GM21423 (cell line): ENCODE measurements around the gene COBL.

Source experiments
- ATAC-seq: cut with Tn5 transposase; IDR thresholded peaks from one replicate; pipeline ENCODE4 v1.9.1; 2021; ENCODE audit warnings: mild to moderate bottlenecking, moderate library complexity; ENCODE audit not compliant: unreplicated experiment

The COBL gene

DNA sequence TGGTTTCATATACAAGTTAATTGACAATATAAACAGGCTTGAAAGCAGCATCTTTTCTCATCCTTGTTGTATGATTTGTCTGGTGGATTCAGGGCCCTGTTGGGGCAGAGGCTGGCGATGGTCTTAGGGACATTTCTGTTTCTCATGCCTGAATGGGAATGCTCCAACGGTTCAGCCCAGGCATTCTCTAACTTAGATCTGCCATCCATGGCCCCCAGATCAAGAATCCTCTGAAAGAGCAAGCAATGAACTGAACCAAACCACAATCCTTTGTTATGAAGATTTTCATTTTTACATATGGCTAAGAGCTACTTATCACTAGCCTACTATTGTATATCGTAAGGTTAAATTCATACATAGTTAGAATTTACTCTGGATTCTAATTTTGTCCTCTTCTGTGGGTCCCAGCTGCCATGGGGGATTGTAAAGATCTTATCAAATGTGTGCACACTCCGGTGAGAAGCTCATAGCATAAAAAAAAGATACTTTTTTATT lies 163.9 kb downstream of the COBL start:
- no peak for ATAC-seq

DNA sequence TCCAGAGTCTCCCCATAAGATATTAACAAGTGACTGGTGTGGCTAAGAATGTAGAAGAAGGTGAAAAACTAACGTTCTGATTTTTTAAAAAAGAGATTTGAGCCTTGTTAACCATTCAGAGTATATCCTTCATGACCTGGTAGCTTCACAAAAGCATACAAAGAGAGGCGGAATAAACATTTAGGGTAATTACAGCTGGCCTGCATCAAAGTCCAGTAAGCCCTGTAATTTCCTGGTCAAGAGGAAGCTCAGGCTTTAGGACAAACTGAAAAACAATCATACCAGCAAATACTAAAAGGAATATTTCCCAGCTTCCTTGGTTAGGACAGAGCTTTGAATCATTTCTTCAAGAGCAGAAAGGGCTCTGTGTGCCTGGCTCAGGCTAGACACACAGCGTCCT lies 165.2 kb downstream of the COBL start:
- ATAC-seq: no peak

DNA sequence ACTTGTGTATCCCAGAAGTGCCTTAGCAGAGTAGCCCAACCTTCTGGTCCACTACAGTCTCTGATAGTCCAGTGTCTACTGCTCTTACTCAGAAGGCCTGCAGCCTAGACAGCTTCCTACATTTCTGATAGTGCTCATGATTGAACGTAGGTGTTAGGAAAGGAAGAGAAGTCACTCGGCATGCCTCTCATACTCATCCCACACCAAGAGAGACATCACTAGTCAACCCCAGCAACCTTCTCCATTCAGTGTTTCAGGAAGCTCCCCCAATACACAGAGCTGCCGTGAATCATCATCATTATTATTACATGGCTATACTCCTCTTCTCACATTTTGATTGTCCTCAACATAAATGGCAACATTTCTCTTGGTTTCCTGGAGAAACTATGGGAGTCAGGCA lies 166.4 kb downstream of the COBL start:
- no peak for ATAC-seq

DNA sequence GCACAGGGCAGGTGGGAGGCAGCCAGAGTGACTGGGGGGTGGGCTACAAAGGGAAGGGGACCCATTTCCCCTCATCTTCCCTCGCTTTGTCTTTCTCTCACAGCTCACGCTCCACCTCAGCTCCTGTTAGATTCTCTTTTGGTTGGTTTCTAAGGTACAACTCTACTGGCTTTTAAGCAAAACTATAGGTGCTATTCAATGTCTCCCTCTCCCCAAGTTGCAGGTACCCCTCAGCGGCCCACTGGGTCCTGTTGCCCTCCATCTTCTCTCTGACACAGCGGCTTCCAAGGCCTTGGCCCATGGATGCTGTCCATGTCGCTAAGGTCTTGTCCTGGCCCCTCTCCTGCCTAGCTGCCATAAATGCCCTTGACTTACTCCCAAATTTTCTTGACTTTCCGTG lies 168.4 kb downstream of the COBL start:
- no peak for ATAC-seq

DNA sequence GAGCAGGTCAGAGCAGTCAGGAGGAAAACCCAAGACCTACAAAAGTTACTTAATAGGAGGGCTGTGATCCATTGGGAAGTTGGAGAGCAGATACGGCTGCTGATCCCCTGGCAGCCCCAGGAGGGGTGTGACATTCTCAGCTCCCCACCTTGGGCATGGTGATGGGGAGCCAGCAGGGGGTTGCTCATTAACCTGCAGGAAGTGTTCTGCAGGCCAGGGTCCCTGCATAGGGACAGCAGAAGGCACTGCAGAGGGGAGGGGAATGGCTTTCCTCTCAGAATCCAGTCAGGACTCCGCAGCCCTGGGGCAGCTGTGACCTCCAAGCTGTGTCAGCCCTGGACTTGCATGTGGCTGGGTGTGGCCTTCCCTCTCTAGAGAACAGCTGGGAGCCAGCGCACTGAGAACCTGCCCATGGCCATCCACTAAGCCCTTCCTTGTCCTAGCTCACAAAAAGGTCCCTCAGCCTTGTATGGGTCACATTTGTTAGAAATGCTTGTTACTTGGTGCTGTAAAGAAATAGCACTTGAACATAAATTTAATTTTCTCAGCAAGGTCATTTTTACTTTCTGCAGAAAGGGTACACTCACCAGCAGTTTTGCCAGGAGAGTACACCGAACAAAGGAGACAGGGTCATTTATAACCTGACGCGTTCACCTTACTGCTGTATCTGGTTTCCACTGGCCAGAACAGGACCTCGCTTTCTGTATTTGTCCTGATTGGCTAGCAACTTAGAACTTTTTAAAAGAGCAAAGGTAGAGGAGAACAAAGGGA lies 169.6 kb downstream of the COBL start:
- no peak for ATAC-seq

DNA sequence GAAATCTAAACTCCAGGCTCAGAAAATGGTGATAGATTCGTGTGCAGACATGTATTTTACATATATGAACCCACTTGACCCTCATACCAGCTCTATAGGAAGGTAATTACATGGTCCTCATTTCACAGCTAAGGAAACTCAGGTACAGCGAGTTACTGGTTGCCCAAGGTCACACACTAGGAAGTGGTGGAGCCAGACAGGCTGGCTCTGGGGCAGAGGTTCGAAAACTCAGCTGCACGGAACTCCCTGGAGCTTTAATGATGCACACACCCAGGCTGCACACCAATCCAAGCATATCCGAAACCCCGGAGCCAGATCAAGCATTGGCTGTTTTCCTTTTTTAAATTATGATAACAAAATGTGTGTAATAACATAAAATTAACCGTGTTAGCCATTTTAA lies 172.4 kb downstream of the COBL start:
- no peak for ATAC-seq

DNA sequence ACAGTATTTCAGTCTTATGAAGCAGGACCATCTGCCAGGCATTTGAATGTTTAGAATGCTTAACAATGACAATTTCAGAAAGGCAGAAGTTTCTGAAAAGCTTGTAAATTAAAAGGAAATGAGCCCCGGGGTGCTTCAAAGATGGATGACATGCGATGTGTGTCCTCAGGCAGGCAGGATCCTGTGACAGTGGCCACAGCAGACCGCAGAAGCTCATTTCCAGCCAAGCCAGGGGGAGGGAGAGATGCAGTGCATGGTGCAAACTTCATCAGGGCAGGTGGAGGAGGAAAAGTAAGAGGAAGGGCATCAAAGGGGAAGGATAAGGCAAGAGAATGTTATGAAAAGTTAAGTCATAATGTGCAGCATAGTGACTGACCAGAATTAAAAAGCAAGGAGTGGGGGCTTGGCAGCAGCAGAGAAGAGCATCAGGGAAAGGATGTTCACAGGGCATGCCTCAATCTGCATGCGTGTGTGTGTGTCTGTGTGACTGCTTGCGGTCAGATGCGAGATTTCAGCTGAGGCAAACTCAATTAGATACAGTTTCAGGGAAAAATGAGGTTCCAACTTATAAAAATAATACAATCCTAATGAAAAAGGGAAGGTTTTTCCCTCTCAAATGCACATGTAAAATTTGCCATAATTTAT lies 173.7 kb downstream of the COBL start:
- ATAC-seq: no peak

DNA sequence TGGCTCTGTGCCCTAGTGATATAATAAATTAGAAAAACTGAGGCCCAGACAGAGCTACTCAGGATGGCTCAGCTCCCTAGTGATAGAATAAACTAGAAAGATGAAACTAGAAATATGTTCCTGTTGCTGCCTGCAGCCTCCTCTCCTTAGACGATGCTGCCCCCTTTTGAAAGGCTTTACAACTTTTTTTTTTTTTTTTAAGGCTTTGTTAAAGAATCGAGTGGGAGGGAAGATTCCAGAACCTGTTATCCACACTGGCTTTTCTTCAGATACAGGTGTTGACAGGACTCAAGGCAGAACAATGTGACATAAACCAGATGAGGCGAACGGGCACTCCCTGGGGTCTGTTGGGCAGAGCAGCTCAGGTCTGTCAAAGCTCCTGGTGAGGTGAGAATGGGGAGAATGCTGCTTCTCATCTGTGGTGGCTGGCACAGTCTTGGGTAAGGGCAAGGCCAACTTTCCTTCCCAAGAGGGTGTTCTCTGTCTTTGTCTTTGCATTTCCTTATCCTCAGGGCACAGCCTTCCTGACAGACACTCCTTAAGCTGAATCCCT lies 175.1 kb downstream of the COBL start:
- ATAC-seq: no peak

DNA sequence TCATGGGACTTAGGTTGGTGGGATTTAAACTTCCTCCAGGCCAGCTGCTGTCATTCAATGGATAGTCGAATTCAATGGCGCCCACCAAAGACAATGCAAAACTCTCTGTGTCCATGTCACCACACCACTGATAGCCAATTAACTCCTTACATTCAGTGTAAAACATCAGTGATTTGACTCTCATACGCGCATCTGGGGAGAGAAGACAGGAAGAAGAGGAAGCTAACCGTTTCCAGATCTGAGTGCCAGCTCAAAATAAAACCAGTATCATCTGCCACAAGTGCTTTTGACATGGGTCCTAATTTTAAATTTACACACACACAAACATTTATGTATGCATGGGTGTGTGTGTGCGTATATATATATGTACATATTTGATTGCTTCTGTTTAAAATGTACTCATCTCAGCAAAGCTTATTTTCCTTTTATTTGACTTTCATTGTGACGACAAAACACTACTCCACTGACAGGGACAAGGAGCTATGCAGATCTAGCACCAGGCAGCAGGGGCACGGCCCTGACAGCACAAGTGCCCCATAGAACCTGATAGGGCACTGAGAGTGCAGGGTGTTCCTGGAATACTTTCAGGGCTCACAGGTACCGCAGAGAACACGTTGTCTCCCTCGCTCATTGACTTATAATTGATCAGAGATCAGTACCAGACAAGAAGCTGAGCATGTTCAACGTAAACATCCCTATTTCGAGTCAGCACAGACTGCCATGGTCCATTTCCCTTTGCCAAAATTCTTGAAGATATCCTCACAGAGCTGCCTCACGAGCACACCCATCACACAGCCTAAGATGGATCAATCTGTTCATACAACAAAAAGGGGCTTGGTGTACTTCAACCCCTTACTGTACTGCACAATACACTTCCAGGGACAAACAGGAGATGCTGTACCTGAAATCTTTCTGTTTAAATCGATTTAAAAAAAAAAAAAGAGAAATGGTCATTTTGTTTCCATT lies 176.1 kb downstream of the COBL start:
- ATAC-seq: no peak

DNA sequence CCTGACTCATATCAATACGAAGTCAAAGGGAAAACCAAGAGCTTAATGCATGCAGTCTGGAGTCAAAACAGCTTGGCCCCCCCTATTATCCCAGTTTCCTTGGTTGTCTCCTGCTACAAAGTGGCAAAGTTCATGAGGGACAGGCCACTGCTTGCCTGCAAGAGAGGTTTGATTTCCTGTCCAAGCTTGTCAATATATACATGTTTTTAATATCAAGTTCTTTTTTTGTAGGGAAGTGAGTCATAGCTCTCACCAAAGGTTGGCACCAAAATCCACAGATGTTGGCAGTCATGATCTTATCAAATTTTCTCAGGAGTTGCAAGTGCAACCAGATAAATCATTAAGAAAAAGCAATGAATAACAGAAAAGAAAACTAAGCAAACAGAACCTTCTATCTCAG lies 176.8 kb downstream of the COBL start:
- no peak for ATAC-seq

DNA sequence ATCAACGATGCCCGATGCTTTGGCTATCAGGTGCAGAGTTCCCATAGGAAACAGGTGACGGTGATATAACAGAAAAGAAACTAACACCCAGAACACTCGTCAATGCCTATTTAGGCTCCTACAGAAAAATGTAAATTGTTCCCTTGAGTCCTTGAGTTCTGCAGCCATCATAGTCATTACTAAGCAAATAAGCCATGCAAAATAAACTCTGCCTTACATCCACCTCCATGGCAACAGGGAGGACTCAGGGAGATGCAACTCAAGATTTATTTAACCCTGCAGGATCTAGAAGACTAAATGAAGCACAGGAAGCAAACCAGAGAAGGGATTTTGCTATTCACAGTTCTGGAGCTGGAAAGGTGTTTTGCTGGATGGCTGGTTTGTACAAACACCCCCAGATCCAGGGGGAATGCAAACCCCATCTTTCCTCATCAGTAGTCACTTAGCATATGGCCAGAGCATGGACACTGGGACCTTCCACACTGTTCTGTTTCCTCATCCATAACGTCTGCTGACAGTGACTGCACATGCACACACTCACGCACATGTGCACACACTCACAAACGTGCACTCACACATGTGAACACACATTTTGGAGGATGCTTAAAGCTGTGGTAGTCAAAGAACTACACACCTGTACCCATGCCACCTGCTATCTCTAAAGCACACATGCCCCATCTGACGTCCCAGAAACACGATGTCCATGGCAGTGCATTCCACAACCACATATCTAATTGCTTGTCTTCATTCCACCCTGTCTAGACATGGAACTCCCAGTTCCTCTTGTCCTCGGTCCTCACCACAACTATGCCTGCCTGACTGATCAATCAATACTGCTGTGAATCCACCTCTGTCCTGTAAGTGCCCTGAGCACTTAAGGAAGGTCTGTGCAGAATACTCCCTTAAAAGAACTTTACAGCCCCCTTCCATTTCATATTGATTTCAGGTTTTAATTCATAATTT lies 178.2 kb downstream of the COBL start:
- no peak for ATAC-seq

DNA sequence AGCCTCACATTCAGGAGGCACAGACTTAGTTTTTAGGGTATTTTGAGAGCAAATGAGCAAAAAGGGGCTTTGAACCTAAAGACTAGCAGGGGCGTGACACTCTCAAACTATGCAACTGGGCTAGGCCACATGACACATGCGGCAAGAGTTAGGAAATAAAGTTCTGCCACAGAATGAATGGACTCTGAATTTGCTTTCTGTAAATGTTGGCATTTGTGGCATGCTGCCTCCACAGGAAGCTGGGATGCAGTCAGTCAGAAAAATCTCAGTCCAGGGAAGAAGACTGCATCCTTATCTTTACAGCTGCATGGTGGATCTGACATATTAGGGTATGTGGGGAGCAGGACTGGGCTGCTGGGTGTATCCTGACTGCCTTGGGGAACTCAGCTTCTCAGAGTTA lies 181.0 kb downstream of the COBL start:
- ATAC-seq: no peak

DNA sequence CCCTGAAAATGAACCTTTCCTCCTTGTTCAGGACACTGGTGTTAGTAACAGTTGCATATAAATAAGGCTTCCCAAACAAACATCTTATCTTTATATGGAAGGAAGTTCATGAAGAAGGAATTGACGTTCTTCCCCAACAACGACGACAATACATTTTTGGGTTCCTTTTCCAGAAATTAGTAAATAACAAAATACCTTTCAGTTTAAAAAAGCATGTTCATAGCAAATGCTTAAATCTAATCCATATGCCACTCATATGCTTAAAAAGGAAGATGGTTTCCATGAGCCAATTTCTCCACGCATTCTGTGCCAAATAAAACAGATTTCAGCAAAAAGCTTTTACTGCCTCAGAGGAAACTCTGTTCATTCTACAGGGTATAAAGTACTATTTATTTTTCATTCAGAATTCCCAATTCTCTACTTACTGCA lies 182.6 kb downstream of the COBL start:
- no peak for ATAC-seq

DNA sequence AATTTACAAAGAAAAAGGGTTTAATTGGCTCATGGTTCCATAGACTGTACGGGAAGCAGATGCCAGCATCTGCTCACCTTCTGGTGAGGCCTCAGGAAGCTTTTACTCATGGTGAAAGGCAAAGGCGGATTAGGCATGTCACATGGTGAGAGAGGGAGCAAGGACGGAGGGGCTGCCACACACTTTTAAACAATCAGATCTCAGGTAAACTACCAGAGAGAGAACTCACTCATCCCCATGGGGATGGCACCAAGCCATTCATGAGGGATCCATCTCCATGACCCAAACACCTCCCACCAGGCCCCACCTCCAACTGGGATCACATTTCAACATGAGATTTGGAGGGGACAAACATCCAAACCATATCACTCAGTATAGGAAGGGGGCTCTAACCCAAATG lies 183.9 kb downstream of the COBL start:
- no peak for ATAC-seq

DNA sequence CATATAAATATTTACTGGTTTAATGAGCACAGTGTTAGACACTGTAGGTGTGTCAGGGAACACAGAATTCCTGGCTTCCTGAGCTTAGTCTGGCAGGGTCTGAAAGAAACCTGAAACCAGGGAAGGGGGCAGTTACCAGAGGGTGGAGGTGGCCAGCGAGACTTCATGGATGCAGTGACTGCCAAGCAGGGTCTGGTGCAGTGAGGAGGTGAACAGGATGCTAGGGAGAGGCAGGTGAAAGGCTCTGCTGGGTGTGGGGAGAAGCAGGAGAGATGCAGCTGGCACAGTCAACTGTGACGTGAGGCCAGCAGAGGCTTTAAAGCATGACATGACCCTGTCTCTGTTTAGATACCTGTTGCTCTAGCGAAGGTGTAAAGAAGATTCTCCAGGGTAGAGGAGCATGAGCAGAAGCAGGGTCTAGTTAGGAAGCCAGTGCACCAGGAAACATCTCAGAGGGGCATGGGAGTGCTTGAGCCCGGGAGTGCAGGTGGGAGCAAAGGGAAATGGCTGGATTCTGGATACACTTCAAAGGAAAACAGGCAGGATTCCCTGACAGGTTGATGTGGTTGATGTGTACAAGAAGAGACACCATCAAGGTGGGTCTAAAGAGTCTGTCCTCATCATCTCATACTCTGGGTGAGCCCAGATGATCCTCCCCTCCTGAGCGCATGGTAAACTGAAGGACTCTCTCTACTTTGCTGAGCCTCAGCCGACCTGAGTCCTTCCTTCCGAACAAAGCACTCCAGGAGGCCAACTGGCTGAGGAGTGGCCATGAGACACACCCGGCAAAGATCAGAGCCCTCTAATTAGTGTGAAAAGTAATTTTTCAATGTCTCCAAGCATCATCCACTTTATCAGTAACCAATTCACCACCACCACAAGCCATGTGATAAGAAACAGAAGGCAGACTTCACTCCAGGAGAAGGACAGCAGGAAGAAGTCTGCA lies 186.8 kb downstream of the COBL start:
- no peak for ATAC-seq

DNA sequence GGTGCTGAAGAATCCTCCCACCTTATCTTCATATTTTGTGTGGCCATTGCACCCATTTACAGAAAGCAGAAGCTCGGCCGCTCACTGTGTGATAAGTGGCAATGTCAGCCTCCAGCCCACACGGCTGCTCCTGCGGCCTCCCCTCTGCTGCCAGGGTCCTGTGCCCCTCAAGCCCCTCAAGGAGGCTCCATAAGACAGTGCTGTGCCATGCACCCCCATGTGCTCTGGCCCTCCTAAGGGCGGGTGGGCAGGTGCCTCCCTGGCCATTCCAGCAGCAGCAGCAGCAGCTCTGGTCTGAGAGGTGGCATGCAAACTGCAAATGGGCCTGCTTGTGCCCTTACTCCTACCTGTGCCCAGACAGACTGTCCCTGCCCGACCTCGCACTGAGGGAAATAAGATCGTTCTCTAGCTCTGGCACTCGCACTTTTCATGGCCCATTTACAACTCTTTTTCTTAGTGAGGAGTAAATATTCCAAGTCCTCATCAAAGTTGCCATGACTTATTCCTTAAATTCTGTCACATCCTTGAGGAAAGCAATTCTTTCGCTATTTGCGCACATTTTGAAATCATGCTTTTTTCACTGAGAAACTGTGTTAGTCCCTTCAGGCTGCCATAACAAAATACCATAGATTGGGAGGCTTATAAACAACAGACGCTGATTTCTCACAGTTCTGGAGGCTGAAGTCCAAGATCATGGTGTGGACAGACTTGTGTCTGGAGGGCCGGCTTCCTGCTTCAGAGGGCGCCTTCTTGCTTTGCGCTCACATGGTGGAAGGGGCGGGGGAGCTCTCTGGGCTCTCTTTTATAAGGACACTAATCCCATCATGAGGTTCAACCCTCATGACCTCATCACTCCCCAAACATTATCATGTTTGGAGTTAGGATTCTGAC lies 187.8 kb downstream of the COBL start:
- ATAC-seq: no peak

DNA sequence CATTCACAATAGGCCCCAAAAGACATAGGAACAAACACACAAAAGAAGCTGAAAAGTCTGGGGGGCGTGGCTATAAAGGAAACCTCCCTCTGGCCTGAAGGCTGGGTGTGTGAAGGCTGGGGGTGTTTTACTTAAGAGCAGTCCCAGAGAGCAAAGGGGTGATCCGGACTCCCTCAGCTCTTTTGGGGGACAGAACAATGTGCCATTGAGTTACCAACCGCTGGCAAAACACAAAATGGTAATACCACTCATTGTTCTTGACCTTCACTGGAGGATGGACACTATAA lies 189.0 kb downstream of the COBL start:
- ATAC-seq: no peak
